CD4-positive, alpha-beta T cell (primary cell): Measurements from ENCODE around the gene KIAA1671. TPM values are rescaled to one million over a fixed set of nuclear protein-coding genes. Genes with fewer than 3 reads are reported as not detected.

Experiments used
- ATAC-seq: fragments of 200-7000 bp; cut with Tn5 transposase; one replicate; pipeline ENCODE4 v1.10.0; 2022; ENCODE audit warnings: mild to moderate bottlenecking; ENCODE audit not compliant: poor library complexity
- CTCF ChIA-PET: fragments of 350-600 bp; sonication (Branson Sonifier 250); formaldehyde crosslinking; loops from one replicate; lab custom pipeline; 2021; ENCODE audit warnings: antibody characterized with exemption, inconsistent platforms; lab: Charles Lee
- POLR2A ChIA-PET: fragments of 350-600 bp; sonication (Branson Sonifier 250); formaldehyde crosslinking; loops from one replicate; lab custom pipeline; 2021; ENCODE audit warnings: antibody characterized with exemption, inconsistent platforms; lab: Charles Lee
- DNase-seq, 14 experiments: peaks; one replicate each; pipeline ENCODE4 v3.0.0-alpha.2; 2013 to 2020; ENCODE audit warnings: mixed read lengths in 2 of 14
- H3K27ac ChIP-seq, 2 donors: one replicate each; pipeline versions ENCODE4 v1.5.1 to v1.7.0; 2013; ENCODE audit warnings: low read length in 2 of 2, low read depth in 1 of 2, mild to moderate bottlenecking in 1 of 2
- H3K27me3 ChIP-seq, 2 experiments: 1 replicate in 1 of 2; 2 replicates in 1 of 2; pipeline versions ENCODE4 v1.6.1 to v1.7.0; 2013; ENCODE audit warnings: low read length in 2 of 2, control low read depth in 1 of 2, mild to moderate bottlenecking in 1 of 2, moderate library complexity in 1 of 2; ENCODE audit not compliant: insufficient read depth in 2 of 2, control insufficient read depth in 1 of 2
- H3K36me3 ChIP-seq: one replicate; pipeline ENCODE4 v1.6.1; 2013; ENCODE audit warnings: low read length, control low read depth; ENCODE audit not compliant: insufficient read depth
- H3K4me1 ChIP-seq: one replicate; pipeline ENCODE4 v1.6.1; 2013; ENCODE audit warnings: low read length, control low read depth; ENCODE audit not compliant: insufficient read depth
- H3K4me3 ChIP-seq: one replicate; pipeline ENCODE4 v1.5.1; 2013; ENCODE audit warnings: mild to moderate bottlenecking, low read length, moderate library complexity
- H3K9me3 ChIP-seq, 2 experiments: 1 replicate in 1 of 2; 2 replicates in 1 of 2; pipeline versions ENCODE4 v1.6.1 to v1.7.0; 2013; ENCODE audit warnings: low read length in 2 of 2, mild to moderate bottlenecking in 2 of 2, control low read depth in 1 of 2, moderate library complexity in 1 of 2; ENCODE audit not compliant: control insufficient read depth in 1 of 2, insufficient read depth in 1 of 2
- H3K27ac Mint-ChIP-seq: one replicate; pipeline ENCODE4 v1.8.0; 2020; ENCODE audit warnings: mixed read lengths
- H3K27me3 Mint-ChIP-seq: one replicate; pipeline ENCODE4 v1.8.0; 2021; ENCODE audit warnings: mixed read lengths
- H3K36me3 Mint-ChIP-seq: one replicate; pipeline ENCODE4 v1.8.0; 2021; ENCODE audit warnings: low read depth, mixed read lengths
- H3K4me1 Mint-ChIP-seq: one replicate; pipeline ENCODE4 v1.8.0; 2021; ENCODE audit warnings: low read depth, mixed read lengths
- H3K4me3 Mint-ChIP-seq: one replicate; pipeline ENCODE4 v1.8.0; 2020; ENCODE audit warnings: mild to moderate bottlenecking, mixed read lengths
- H3K9me3 Mint-ChIP-seq: one replicate; pipeline ENCODE4 v1.8.0; 2020; ENCODE audit warnings: mixed read lengths
- intact Hi-C, 2 experiments: fragments of 100-400 bp; cut with DNase I in 1 of 2; cut with micrococcal nuclease in 1 of 2; formaldehyde crosslinking; loops; one replicate each; pipeline versions ENCODE4 v1.15.1 to v1.9.0; 2023 to 2025; cut with DNase I, micrococcal nuclease
- total RNA-seq, 174 experiments: library from RNA in 2 of 174; stranded (reverse) in 2 of 174; gene quantifications; one replicate each; pipeline ENCODE4 v1.2.3 and lab custom pipeline; 2021 to 2026
- TF ChIP-seq, protein P1 (sequence below): fragments of 200-600 bp; IDR thresholded peaks from one replicate; pipeline ENCODE4 v1.8.0; 2022; ENCODE audit warnings: antibody characterized with exemption, mild to moderate bottlenecking

KIAA1671 gene
- total RNA-seq, 2 experiments from 2014 or later = 2.6 to 2.9 TPM

DNA sequence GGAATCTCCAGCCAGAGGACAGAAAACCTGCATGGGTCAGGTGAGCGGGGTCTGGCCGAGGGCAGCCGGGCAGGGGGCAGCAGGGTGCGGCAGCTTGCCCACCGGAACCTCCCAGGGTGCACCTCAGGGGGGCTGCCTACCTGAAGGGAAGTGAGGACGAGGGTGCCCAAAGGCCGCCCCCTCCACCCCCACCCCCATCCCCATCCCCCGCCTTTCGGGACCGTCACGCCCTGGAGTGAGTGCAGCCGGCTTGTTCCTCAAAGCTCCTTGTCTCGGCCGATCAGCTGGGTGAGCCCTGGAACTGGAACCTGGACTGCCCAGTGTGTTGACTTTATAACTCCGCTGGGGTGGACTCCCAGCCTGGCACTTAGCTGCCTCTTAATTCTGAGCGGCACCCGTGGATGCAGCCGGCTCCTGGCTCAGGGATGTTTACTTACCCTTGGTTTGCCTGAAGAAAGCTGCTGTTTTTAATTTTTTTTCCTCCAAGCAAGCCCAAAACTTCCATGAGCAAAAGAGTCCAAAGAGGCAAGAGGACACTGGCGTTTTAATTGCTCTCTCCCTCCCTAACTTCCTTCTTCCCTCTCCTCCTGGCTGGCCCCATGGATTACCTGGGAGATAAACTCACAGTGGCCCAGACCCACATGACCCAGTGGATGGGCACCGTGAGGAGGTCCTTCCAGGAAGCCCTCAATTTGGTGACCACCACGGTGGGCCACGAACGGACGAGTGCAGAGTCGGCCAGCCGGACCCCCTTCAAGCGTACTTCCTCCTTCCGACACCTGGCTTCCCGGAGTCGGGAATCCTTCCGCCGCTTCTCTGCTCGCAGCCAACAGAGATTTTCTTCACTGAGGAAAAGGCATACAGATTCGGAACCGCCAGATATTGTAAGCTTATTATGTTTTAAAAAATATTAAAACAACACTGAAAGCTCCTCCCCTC, 159.3 kb downstream of the KIAA1671 start:
- H3K36me3 Mint-ChIP-seq = no peaks in the 10 kb centered on the region
- no peaks in the 10 kb centered on the region for H3K27me3 Mint-ChIP-seq
- intact Hi-C loops = loop anchor here (1.0 to 10.0 kb wide), 4 partner anchors 43 to 53 kb away; no protein-coding TSS in a partner anchor
- Histone ChIP-seq H3K27me3 (peaks cover 0 to 2% of the 10 kb centered on the region in 2 experiments), H3K4me1 (peaks cover 20% of the 10 kb centered on the region), H3K27ac (no peak overlapping the region), H3K9me3 (no peaks in the 10 kb centered on the region), H3K4me3 (peak overlapping the region; percentile 74), H3K36me3 (no peaks in the 10 kb centered on the region)
- CTCF ChIA-PET = interaction anchor here (1.1 to 2.8 kb wide), 7 partner anchors 8 to 61 kb away, joined by 3 to 14 read pairs (median 5); no protein-coding TSS in a partner anchor
- peak overlapping the region; percentile 74 for H3K27ac Mint-ChIP-seq
- TF ChIP-seq, protein P1, sequence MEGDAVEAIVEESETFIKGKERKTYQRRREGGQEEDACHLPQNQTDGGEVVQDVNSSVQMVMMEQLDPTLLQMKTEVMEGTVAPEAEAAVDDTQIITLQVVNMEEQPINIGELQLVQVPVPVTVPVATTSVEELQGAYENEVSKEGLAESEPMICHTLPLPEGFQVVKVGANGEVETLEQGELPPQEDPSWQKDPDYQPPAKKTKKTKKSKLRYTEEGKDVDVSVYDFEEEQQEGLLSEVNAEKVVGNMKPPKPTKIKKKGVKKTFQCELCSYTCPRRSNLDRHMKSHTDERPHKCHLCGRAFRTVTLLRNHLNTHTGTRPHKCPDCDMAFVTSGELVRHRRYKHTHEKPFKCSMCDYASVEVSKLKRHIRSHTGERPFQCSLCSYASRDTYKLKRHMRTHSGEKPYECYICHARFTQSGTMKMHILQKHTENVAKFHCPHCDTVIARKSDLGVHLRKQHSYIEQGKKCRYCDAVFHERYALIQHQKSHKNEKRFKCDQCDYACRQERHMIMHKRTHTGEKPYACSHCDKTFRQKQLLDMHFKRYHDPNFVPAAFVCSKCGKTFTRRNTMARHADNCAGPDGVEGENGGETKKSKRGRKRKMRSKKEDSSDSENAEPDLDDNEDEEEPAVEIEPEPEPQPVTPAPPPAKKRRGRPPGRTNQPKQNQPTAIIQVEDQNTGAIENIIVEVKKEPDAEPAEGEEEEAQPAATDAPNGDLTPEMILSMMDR = no peak
- DNase-seq = peak in 3 of 14 experiments; percentile 9 to 39 (median 20)
- peak overlapping the region; percentile 86 for H3K4me3 Mint-ChIP-seq
- no peaks in the 10 kb centered on the region for H3K9me3 Mint-ChIP-seq
- ATAC-seq = no peak
- POLR2A ChIA-PET = interaction anchor here (1.6 to 2.9 kb wide), 3 partner anchors 43 to 51 kb away, joined by 5 to 28 read pairs (median 10); no protein-coding TSS in a partner anchor
- peaks cover 29% of the 10 kb centered on the region for H3K4me1 Mint-ChIP-seq

GRCh38 chr22:25112538-25113253, 160.2 kb downstream of the KIAA1671 start:
- Histone ChIP-seq H3K9me3 (no peaks in the 10 kb centered on the region), H3K27ac (no peak overlapping the region), H3K27me3 (peaks cover 0 to 2% of the 10 kb centered on the region in 2 experiments), H3K4me3 (no peak overlapping the region), H3K4me1 (peaks cover 20% of the 10 kb centered on the region), H3K36me3 (no peaks in the 10 kb centered on the region)
- intact Hi-C loops = loop anchor here in 1 of 2 experiments (10.0 kb wide), 1 partner anchor 52 kb away; no protein-coding TSS in a partner anchor
- CTCF ChIA-PET = interaction anchor here (2.8 kb wide), 1 partner anchor 52 kb away, joined by 14 read pairs; no protein-coding TSS in a partner anchor
- POLR2A ChIA-PET = interaction anchor here (2.9 kb wide), 1 partner anchor 49 kb away, joined by 10 read pairs; no protein-coding TSS in a partner anchor
- H3K36me3 Mint-ChIP-seq = no peaks in the 10 kb centered on the region
- H3K9me3 Mint-ChIP-seq = no peaks in the 10 kb centered on the region
- H3K4me3 Mint-ChIP-seq = peak overlapping the region; percentile 86
- peaks cover 29% of the 10 kb centered on the region for H3K4me1 Mint-ChIP-seq
- no peak for DNase-seq
- ATAC-seq = no peak
- TF ChIP-seq, protein P1 = no peak
- no peak overlapping the region for H3K27ac Mint-ChIP-seq
- H3K27me3 Mint-ChIP-seq = no peaks in the 10 kb centered on the region

DNA sequence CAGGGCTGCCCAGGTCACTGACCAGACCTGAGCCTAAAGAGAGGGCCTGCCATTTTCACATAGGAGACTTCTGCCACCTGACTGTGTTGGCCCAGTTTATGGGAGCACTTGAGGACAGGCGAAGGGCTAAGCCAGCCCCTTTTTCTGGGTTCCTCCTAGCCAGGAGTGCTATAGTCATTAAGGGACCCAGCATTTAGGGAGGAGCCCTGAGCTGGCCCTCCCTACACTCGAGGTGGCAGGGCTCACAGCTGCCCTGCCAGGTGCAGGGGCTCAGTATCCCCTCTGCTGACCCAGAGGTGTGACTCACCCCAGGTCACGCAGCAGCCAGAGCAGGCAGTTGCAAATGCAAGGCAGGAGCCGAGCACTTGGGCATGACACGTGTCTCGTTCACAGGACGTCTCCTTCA, 160.8 kb downstream of the KIAA1671 start:
- Mint-ChIP-seq H3K4me3 (no peak overlapping the region), H3K9me3 (no peaks in the 10 kb centered on the region)
- intact Hi-C loops = loop anchor here in 1 of 2 experiments (10.0 kb wide), 1 partner anchor 51 kb away; no protein-coding TSS in a partner anchor

More for the DNA sequence above, 160.8 kb downstream of the KIAA1671 start:
- H3K9me3 ChIP-seq = no peaks in the 10 kb centered on the region
- TF ChIP-seq, protein P1 = no peak
- CTCF ChIA-PET = no interaction called here
- Mint-ChIP-seq H3K27ac (peak overlapping the region; percentile 10), H3K4me1 (peaks cover 29% of the 10 kb centered on the region), H3K36me3 (peaks cover 5% of the 10 kb centered on the region), H3K27me3 (no peaks in the 10 kb centered on the region)
- POLR2A ChIA-PET = no interaction called here
- H3K27ac ChIP-seq = no peak overlapping the region
- ATAC-seq (no peak), DNase-seq (no peak)
- H3K4me3 ChIP-seq = no peak overlapping the region
- peaks cover 0 to 2% of the 10 kb centered on the region in 2 experiments for H3K27me3 ChIP-seq
- peaks cover 20% of the 10 kb centered on the region for H3K4me1 ChIP-seq
- H3K36me3 ChIP-seq = no peaks in the 10 kb centered on the region
